Measurements from ENCODE around the gene GPC3. TPM values are rescaled to one million over a fixed set of nuclear protein-coding genes. Genes with fewer than 3 reads are reported as not detected.

Gene GPC3
- total RNA-seq, 2 experiments from 2014 or later = 0.86 to 1.3 TPM

- Mint-ChIP-seq H3K9me3 (ENCODE audit: low read depth) (no peaks in the 10 kb centered on the region), H3K27me3 (no peaks in the 10 kb centered on the region), H3K36me3 (ENCODE audit: low read depth) (no peaks in the 10 kb centered on the region), H3K4me1 (no peaks in the 10 kb centered on the region), H3K4me3 (no peak overlapping the region), H3K27ac (no peak overlapping the region)
- POLR2A ChIA-PET = interaction anchor here (0.7 kb wide), 1 partner anchor 267 kb away, joined by 8 read pairs; no protein-coding TSS in a partner anchor
- intact Hi-C loops (cut with DNase I, micrococcal nuclease) = no loop called here
- CTCF ChIA-PET = no interaction called here
- DNase-seq = no peak
- ATAC-seq = no peak
These were observed 489.7 kb downstream of the GPC3 start for GRCh38 chrX:133495464-133496391.

GRCh38 chrX:133493366-133493765, 492.0 kb downstream of the GPC3 start:
- Mint-ChIP-seq H3K36me3 (ENCODE audit: low read depth) (no peaks in the 10 kb centered on the region), H3K4me3 (no peak overlapping the region), H3K4me1 (no peaks in the 10 kb centered on the region), H3K9me3 (ENCODE audit: low read depth) (no peaks in the 10 kb centered on the region), H3K27ac (no peak overlapping the region), H3K27me3 (no peaks in the 10 kb centered on the region)
- DNase-seq (no peak), ATAC-seq (no peak)
- intact Hi-C loops (cut with DNase I, micrococcal nuclease) = no loop called here
- CTCF ChIA-PET = no interaction called here
- POLR2A ChIA-PET = no interaction called here

GRCh38 chrX:133490955-133491354, 494.4 kb downstream of the GPC3 start:
- CTCF ChIA-PET = no interaction called here
- H3K36me3 Mint-ChIP-seq (ENCODE audit: low read depth) = no peaks in the 10 kb centered on the region
- DNase-seq = no peak
- intact Hi-C loops (cut with DNase I, micrococcal nuclease) = no loop called here
- H3K27me3 Mint-ChIP-seq = no peaks in the 10 kb centered on the region
- H3K4me1 Mint-ChIP-seq = no peaks in the 10 kb centered on the region
- POLR2A ChIA-PET = no interaction called here
- ATAC-seq = no peak
- H3K27ac Mint-ChIP-seq = no peak overlapping the region
- no peak overlapping the region for H3K4me3 Mint-ChIP-seq
- no peaks in the 10 kb centered on the region for H3K9me3 Mint-ChIP-seq (ENCODE audit: low read depth)
